Muscle layer of duodenum (tissue), 2 donors: ENCODE measurements around the gene PDXDC1.
"Not testable (repeated sequence)": the region's sequence is repeated elsewhere in the genome, so short reads cannot be mapped to it uniquely, and the experiment has no call there.

Experiments used
- H3K27ac ChIP-seq: one replicate; pipeline ENCODE4 v1.7.0; 2013; ENCODE audit warnings: mild to moderate bottlenecking, low read length
- H3K27me3 ChIP-seq: one replicate; pipeline ENCODE4 v1.7.0; 2013; ENCODE audit warnings: low read depth, mild to moderate bottlenecking, control low read depth, low read length
- H3K36me3 ChIP-seq, 2 donors: one replicate each; pipeline ENCODE4 v1.7.0; 2013; ENCODE audit warnings: low read length in 2 of 2, control low read depth in 1 of 2, mild to moderate bottlenecking in 1 of 2; ENCODE audit not compliant: insufficient read depth in 2 of 2, control insufficient read depth in 1 of 2
- H3K4me1 ChIP-seq, 2 donors: one replicate each; pipeline ENCODE4 v1.7.0; 2013; ENCODE audit warnings: low read length in 2 of 2, mild to moderate bottlenecking in 2 of 2, control low read depth in 1 of 2, moderate library complexity in 1 of 2; ENCODE audit not compliant: insufficient read depth in 2 of 2, control insufficient read depth in 1 of 2
- H3K4me3 ChIP-seq, 2 donors: one replicate each; pipeline ENCODE4 v1.7.0; 2013; ENCODE audit warnings: low read length in 2 of 2, low read depth in 1 of 2, mild to moderate bottlenecking in 1 of 2
- H3K9me3 ChIP-seq, 2 donors: one replicate each; pipeline ENCODE4 v1.7.0; 2013; ENCODE audit warnings: low read length in 2 of 2, control low read depth in 1 of 2, mild to moderate bottlenecking in 1 of 2; ENCODE audit not compliant: control insufficient read depth in 1 of 2
- donor health status: healthy.

Gene PDXDC1

DNA sequence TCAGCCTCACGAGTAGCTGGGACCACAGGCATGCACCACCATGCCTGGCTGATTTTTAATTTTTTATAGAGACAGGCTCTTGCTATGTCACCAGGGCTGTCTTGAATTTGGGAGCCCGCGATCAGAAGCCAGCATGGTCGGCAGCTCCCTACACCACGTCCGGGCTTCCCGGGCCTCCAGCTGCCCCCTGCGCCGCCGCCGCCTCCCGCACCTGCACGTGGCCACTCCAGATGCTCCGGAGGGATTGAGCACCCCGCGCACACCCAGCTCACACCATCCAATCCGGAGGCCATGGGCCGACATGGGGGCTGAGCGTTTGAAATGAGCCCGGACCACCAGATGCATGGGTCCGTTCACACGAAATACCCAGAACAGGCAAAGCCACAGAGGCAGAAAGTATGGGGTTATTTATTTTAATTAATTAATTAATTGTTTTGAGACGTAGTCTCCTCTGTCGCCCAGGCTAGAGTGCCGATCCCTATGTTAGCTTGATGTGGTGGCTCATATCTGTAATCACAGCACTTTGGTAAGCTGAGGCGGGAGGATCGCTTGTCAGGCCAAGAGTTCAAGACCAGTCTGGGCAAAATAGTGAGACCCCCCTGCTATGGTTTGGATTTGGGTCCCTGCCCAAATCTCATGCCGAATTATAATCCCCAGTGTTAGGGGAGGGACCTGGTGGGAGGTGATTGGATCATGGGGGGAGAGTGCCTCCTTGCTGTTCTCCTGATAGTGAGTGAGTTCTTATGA, 17.1 kb upstream of the PDXDC1 start:
- no peak overlapping the region for H3K4me3 ChIP-seq
- no peaks in the 10 kb centered on the region for H3K36me3 ChIP-seq
- no peak overlapping the region for H3K27ac ChIP-seq
- no peaks in the 10 kb centered on the region for H3K27me3 ChIP-seq
- H3K4me1 ChIP-seq = no peaks in the 10 kb centered on the region
- H3K9me3 ChIP-seq = no peaks in the 10 kb centered on the region

DNA sequence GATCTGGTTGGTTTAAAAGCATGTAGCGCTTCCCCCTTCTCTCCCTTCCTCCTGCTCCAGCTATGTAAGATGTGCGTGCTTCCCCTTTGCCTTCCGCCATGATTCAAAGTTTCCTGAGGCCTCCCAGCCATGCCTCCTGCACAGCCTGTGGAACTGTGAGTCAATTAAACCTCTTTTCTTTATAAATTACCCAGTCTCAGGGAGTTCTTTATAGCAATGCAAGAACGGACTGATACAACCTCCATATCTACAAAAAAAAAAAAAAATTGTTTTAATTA, 16.6 kb upstream of the PDXDC1 start:
- H3K27ac ChIP-seq = no peak overlapping the region
- no peaks in the 10 kb centered on the region for H3K27me3 ChIP-seq
- H3K36me3 ChIP-seq = no peaks in the 10 kb centered on the region
- H3K4me1 ChIP-seq = no peaks in the 10 kb centered on the region
- H3K4me3 ChIP-seq = no peak overlapping the region
- no peaks in the 10 kb centered on the region for H3K9me3 ChIP-seq

DNA sequence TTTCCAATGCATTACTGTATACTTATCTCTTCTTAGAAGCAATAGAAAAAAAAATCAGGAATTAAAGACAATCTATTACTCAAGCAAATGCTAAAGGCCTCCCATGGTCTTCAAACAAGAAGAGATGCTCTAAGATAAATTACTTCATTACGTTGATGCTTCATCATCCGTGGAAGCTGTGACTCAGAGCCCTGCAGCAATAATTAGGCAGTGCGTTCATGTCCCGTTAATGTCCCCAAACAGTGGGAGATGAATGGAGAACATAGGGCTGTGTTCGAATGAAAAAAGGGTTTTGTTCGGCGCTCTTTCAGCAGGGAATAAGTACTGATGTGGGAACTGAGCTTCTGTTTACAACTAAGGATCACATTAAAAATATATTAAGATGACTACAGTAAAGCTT, 15.9 kb upstream of the PDXDC1 start:
- no peak overlapping the region for H3K4me3 ChIP-seq
- no peaks in the 10 kb centered on the region for H3K4me1 ChIP-seq
- peaks cover 0 to 3% of the 10 kb centered on the region in 2 donors for H3K9me3 ChIP-seq
- H3K36me3 ChIP-seq = no peaks in the 10 kb centered on the region
- H3K27ac ChIP-seq = no peak overlapping the region
- no peaks in the 10 kb centered on the region for H3K27me3 ChIP-seq

DNA sequence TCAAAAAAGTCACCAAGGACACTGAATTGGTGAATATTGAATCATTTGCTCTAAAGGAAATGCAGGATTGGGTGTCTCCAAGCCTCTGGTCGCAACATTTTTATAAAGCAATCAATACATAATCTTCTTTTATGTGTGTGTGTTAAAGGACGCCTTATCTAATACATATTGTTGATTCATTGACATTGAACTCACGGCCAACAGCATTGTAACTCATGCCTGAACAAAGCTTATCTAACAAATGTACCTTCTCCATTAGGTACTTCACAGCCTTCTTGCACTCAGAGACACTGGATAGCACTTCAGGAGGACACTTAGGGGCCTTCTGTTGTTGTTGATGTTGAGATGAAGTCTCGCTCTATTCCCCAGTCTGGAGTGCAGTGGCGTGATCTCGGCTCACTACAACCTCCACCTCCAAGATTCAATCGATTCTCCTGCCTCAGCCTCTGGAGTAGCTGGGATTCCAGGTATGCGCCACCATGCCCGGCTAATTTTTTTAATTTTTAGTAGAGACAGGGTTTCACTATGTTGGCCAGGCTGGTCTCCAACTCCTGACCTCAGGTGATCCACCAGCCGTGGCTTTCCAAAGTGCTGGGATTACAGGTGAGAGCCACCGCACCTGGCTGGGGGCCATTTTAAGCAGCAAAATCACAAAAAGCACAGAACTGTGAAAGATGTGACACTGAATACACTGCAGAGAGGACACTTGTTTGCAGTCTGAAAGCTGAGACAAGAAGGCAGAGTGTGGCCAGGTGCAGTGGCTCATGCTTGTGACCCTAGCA, 13.2 kb upstream of the PDXDC1 start:
- Histone ChIP-seq H3K27ac (no peak overlapping the region), H3K4me1 (no peaks in the 10 kb centered on the region), H3K36me3 (no peaks in the 10 kb centered on the region), H3K4me3 (no peak overlapping the region), H3K9me3 (peaks cover 0 to 3% of the 10 kb centered on the region in 2 donors), H3K27me3 (no peaks in the 10 kb centered on the region)

DNA sequence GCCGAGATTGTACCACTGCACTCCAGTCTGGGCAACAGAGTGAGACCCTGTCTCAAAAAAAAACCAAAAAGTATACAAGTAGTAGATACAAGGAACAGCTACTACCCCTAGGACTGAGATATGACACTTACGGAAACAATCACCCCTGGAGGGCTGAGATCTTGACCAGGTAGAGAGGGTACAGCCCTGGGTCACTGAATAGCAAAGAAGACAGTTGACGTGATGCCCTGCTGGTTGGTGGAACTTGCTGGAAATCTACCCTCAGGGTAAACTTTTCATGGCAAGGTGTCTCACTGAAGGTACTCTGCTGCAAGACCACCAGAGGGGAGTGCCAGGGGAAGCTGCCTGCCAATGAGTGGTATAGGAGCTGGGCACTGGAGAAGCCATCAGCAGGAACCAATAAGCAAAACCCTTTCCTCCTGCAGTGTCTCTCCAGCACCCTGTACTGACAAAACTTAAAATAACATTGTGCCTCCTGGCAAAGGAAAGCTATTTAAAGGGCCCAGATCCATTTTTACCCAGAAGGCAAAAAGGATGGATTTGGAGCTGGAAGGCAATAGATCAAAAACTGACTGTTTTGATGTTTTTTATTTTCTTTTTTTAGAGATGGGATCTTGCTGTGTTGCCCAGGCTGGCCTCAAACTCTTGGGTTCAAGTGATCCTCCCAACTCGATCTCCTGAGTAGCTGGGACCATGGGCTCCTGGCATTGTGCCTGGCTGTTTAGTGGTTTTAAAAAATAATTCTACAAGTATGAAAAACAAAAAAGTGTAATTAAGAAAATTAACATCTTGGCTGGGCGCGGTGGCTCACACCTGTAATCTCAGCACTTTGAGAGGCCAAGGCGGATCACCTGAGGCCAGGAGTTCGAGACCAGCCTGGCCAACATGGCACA, 11.3 kb upstream of the PDXDC1 start:
- no peaks in the 10 kb centered on the region for H3K36me3 ChIP-seq
- H3K27ac ChIP-seq = no peak overlapping the region
- H3K9me3 ChIP-seq = peaks cover 0 to 3% of the 10 kb centered on the region in 2 donors
- H3K27me3 ChIP-seq = no peaks in the 10 kb centered on the region
- no peaks in the 10 kb centered on the region for H3K4me1 ChIP-seq
- H3K4me3 ChIP-seq = no peak overlapping the region

DNA sequence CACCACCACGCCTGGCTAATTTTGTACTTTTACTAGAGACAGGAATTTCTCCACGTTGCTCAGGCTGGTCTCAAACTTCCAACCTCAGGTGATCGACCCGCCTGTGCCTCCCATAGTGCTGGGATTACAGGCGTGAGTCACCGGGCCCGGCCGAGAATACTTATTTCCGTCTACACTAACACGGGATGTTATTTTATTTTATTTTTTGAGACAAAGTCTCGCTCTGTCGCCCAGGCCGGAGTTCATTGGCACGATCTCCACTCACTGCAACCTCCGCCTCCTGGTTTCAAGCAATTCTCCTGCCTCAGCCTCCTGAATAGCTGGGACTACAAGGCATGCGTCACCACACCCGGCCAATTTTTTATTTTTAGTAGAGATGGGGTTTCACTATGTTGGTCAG, 9.5 kb upstream of the PDXDC1 start:
- Histone ChIP-seq H3K4me3 (no peak overlapping the region), H3K27me3 (no peaks in the 10 kb centered on the region)

DNA sequence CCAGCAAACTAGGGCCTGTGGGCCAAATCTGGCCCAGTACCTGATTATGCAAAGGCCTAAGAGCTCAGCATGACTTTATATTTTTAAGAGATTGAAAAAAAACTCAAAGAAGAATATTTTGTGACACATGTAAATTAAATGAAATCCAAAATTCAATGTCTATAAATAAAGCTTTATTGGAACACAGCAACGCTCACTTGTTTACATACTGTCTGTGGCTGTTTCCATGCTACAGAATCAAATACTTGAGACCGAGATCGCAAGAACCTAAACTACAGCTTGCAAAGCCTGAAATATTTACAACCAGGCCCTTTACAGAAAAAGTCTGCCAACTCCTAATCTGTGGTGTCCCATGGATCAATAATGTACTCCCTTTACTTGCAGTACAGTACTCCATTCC, 5.0 kb upstream of the PDXDC1 start:
- H3K27me3 ChIP-seq, H3K36me3 ChIP-seq, H3K4me1 ChIP-seq, H3K9me3 ChIP-seq, H3K27ac ChIP-seq, H3K4me3 ChIP-seq: not testable (repeated sequence)

More for the DNA sequence above, 9.5 kb upstream of the PDXDC1 start:
- no peaks in the 10 kb centered on the region for H3K36me3 ChIP-seq
- H3K4me1 ChIP-seq = no peaks in the 10 kb centered on the region
- H3K9me3 ChIP-seq = peaks cover 0 to 3% of the 10 kb centered on the region in 2 donors
- H3K27ac ChIP-seq = no peak overlapping the region

DNA sequence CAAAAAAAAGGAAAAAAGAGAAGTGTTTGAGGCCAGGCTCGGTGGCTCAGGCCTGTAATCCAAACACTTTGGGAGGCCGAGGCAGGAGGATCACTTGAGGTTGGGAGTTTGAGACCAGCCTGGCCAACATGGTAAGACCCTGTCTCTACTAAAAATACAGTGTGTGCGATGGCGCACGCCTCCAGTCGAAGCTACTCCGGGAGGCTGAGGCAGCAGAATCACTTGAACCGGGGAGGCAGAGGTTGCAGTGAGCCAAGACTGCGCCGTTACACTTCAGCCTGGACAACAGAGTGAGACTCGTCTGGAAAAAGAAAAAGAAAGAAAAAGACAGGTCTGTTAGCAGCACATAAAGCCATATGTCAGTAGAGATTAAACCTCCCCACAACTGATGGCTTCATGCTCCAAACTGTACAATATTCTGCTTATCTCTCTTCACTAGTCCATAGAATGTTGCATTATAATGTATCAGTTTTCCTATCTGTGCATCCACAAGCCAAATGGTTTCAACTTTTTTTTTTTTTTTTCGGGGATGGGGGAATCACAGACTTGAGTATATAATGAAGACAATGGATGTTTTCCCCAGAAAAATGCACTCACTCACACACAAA, 3.1 kb upstream of the PDXDC1 start:
- not testable (repeated sequence) for H3K27me3 ChIP-seq, H3K36me3 ChIP-seq, H3K9me3 ChIP-seq, H3K27ac ChIP-seq, H3K4me3 ChIP-seq
- peaks cover 0 to 11% of the 10 kb centered on the region in 2 donors for H3K4me1 ChIP-seq

DNA sequence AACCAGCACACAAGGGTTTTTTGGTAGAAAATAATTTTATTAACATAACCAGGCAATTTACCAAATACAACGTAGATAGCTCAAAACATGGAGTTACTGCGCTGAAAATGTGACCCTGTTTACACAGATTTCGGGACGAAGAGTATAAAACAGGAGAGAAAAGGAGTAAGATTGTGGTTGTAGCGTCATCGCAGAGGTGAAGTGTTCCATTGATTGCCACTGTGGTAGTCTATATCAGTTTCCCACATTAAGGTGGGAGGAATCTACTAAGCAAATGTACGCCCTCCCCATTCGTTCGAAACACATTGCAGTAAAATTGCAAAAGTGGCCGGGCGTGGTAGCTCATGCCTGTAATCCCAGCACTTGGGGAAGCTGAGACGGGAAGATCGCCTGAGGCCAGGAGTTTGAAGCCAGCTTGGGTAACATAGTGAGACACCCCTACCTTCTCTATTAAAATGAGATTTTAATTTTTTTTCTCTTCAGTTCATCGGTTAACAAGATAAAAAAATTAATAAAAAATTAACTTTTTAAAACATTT, 972 bp upstream of the PDXDC1 start:
- H3K27ac ChIP-seq, H3K27me3 ChIP-seq, H3K36me3 ChIP-seq, H3K9me3 ChIP-seq: not testable (repeated sequence)
- Histone ChIP-seq H3K4me1 (peaks cover 0 to 12% of the 10 kb centered on the region in 2 donors), H3K4me3 (peak overlapping the region; percentile 62 to 92)

DNA sequence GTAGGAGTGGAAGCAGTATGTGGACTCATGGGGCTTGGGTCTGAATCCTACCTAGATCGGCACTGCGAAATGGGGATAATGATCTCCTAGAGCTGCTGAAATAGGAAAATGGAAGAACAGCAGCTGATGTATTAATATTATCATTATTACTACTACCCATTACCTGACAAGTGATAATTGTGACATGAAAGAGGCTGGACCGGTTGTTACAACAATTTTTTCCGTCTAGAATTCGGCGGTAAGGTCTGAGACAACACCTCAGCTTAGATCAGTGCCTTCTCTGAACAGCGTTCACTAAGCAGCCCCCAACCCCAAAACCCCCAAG, 533 bp upstream of the PDXDC1 start:
- H3K27me3 ChIP-seq, H3K9me3 ChIP-seq, H3K36me3 ChIP-seq: not testable (repeated sequence)
- Histone ChIP-seq H3K4me1 (peaks cover 0 to 12% of the 10 kb centered on the region in 2 donors), H3K27ac (peak overlapping the region; percentile 79), H3K4me3 (peak overlapping the region; percentile 62 to 92)
